ENCODE results near the gene PDLIM7. TPM values are rescaled to one million over a fixed set of nuclear protein-coding genes. Genes with fewer than 3 reads are reported as not detected.

PDLIM7 gene
- total and polyA plus RNA-seq, 2 donors (not counting 3 experiments of a cell fraction or from before 2014, with no cell fraction given): 314 to 318 TPM

GRCh38 chr5:177475563-177476427, 21.6 kb downstream of the PDLIM7 start:
- H3K4me2 ChIP-seq (ENCODE audit: insufficient read depth, low read length): no peak overlapping the region
- dilution Hi-C loops (cut with MboI; ENCODE audit: extremely low pct_ligation_motif_present, low sequenced_read_pairs): no loop called here
- H3K27me3 ChIP-seq (ENCODE audit: control insufficient read depth in 2 of 2, insufficient read depth in 2 of 2, low read length in 2 of 2): no peaks in the 10 kb centered on the region
- no peaks in the 10 kb centered on the region for H3K36me3 ChIP-seq (ENCODE audit: control insufficient read depth in 2 of 2, extremely low read depth in 1 of 2, insufficient read depth in 2 of 2, low read length in 2 of 2)
- no peaks in the 10 kb centered on the region for H3K9me1 ChIP-seq (replicated peaks; ENCODE audit: control insufficient read depth, extremely low read depth, insufficient read depth, low read length)
- no peaks in the 10 kb centered on the region for H4K20me1 ChIP-seq (replicated peaks; ENCODE audit: control insufficient read depth, extremely low read depth, insufficient read depth, low read length)
- CTCF ChIA-PET: interaction anchor here (0.7 to 3.3 kb wide), 8 partner anchors 13 to 72 kb away, joined by 3 to 17 read pairs (median 4); no protein-coding TSS in a partner anchor
- no peak overlapping the region for H3K9ac ChIP-seq (replicated peaks; ENCODE audit: extremely low read depth, insufficient read depth, low read length)
- no peak overlapping the region for H3K27ac ChIP-seq (ENCODE audit: insufficient read depth, low read depth, low read length)
- no peaks in the 10 kb centered on the region for H3K9me3 ChIP-seq (replicated peaks; ENCODE audit: control insufficient read depth, insufficient read depth, low read length)
- H3K4me3 ChIP-seq (replicated peaks in 1 of 3; ENCODE audit: insufficient read depth in 1 of 3, low read depth in 1 of 3, low read length in 3 of 3): no peak overlapping the region
- intact Hi-C loops (cut with micrococcal nuclease): loop anchor here (10.0 kb wide), 1 partner anchor 1031 kb away; the partner anchor contains the start of gene FAF2
- H3K79me2 ChIP-seq (ENCODE audit: control insufficient read depth, insufficient read depth, low read length): peaks cover 22% of the 10 kb centered on the region
- BruUV-seq (replicated peaks): no TSS peak
- no peak overlapping the region for H2AFZ ChIP-seq (ENCODE audit: low read depth, low read length)
- H3K4me1 ChIP-seq (ENCODE audit: control insufficient read depth, extremely low read depth, insufficient read depth, low read length): peaks cover 16% of the 10 kb centered on the region
- POLR2A ChIA-PET: interaction anchor here (0.9 to 2.3 kb wide), 4 partner anchors 11 to 21 kb away, joined by 3 to 17 read pairs (median 7); partner anchors contain the start of gene PDLIM7
- TF ChIP-seq POLR2A (IDR thresholded peaks at IDR 0.05; ENCODE audit: low read depth, low read length) (no peak), EZH2 (IDR thresholded peaks at IDR 0.05; ENCODE audit: borderline replicate concordance, low read depth, low read length, severe bottlenecking) (no peak), MYC (IDR thresholded peaks at IDR 0.05; ENCODE audit: low read depth, low read length) (no peak), JUN (IDR thresholded peaks at IDR 0.05; ENCODE audit: borderline replicate concordance, insufficient read depth, insufficient read length, low read depth) (no peak), GATA2 (IDR thresholded peaks at IDR 0.05; ENCODE audit: insufficient read depth, insufficient read length, low read depth, low read length) (no peak), POLR2AphosphoS5 (IDR thresholded peaks at IDR 0.05; ENCODE audit: insufficient read depth, low read depth, low read length) (no peak)
- TF ChIP-seq, protein P1, sequence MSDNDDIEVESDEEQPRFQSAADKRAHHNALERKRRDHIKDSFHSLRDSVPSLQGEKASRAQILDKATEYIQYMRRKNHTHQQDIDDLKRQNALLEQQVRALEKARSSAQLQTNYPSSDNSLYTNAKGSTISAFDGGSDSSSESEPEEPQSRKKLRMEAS (IDR thresholded peaks at IDR 0.05; ENCODE audit: insufficient read depth, insufficient read length): no peak
- TF ChIP-seq, protein P2, sequence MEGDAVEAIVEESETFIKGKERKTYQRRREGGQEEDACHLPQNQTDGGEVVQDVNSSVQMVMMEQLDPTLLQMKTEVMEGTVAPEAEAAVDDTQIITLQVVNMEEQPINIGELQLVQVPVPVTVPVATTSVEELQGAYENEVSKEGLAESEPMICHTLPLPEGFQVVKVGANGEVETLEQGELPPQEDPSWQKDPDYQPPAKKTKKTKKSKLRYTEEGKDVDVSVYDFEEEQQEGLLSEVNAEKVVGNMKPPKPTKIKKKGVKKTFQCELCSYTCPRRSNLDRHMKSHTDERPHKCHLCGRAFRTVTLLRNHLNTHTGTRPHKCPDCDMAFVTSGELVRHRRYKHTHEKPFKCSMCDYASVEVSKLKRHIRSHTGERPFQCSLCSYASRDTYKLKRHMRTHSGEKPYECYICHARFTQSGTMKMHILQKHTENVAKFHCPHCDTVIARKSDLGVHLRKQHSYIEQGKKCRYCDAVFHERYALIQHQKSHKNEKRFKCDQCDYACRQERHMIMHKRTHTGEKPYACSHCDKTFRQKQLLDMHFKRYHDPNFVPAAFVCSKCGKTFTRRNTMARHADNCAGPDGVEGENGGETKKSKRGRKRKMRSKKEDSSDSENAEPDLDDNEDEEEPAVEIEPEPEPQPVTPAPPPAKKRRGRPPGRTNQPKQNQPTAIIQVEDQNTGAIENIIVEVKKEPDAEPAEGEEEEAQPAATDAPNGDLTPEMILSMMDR (IDR thresholded peaks at IDR 0.05; ENCODE audit: extremely low read depth in 1 of 2, insufficient read depth in 1 of 2, low read depth in 1 of 2, low read length in 2 of 2): no peak
- DNase-seq (ENCODE audit: low read depth, low spot score) (no peak), FAIRE-seq (no peak)
